HL-60 (cell line): ENCODE results near the gene OR1D5.

Experiments used
- DNase-seq, 2 experiments: peaks; one replicate each; pipeline ENCODE4 v3.0.0-alpha.2; 2010 to 2020; ENCODE audit warnings: low read depth in 1 of 2, low spot score in 1 of 2
- H3K27ac ChIP-seq: fragments of 250-450 bp; sonication (Bioruptor Pico); replicated peaks from 2 replicates; pipeline ENCODE4 v1.5.1; 2020; ENCODE audit warnings: mild to moderate bottlenecking, moderate library complexity
- H3K27me3 ChIP-seq: fragments of 250-450 bp; sonication (Bioruptor Pico); 2 replicates; pipeline ENCODE4 v1.5.1; 2021; ENCODE audit warnings: mild to moderate bottlenecking, moderate library complexity; ENCODE audit not compliant: insufficient read depth, poor library complexity, severe bottlenecking
- H3K4me3 ChIP-seq: replicated peaks from 2 replicates; pipeline ENCODE4 v1.5.1; 2011; ENCODE audit warnings: mild to moderate bottlenecking, control low read depth, low read length; ENCODE audit not compliant: insufficient read depth
- GABPA ChIP-seq: IDR thresholded peaks from 2 replicates; pipeline ENCODE4 v1.6.1; 2012; ENCODE audit warnings: low read depth
- POLR2AphosphoS5 ChIP-seq: IDR thresholded peaks from 2 replicates; pipeline ENCODE4 v1.6.1; 2012; ENCODE audit warnings: low read depth
- SPI1 ChIP-seq: IDR thresholded peaks from 2 replicates; pipeline ENCODE4 v1.6.1; 2012; ENCODE audit warnings: low read depth, mild to moderate bottlenecking, borderline replicate concordance
- TF ChIP-seq, protein P1 (sequence below): IDR thresholded peaks from 2 replicates; pipeline ENCODE4 v1.6.1; 2012; ENCODE audit warnings: low read depth; ENCODE audit not compliant: insufficient replicate concordance
- TF ChIP-seq, protein P2 (sequence below): IDR thresholded peaks from one replicate; pipeline ENCODE4 v1.5.1; 2011; ENCODE audit warnings: low read length, control low read depth, inconsistent platforms; ENCODE audit not compliant: insufficient read depth

Gene OR1D5

DNA sequence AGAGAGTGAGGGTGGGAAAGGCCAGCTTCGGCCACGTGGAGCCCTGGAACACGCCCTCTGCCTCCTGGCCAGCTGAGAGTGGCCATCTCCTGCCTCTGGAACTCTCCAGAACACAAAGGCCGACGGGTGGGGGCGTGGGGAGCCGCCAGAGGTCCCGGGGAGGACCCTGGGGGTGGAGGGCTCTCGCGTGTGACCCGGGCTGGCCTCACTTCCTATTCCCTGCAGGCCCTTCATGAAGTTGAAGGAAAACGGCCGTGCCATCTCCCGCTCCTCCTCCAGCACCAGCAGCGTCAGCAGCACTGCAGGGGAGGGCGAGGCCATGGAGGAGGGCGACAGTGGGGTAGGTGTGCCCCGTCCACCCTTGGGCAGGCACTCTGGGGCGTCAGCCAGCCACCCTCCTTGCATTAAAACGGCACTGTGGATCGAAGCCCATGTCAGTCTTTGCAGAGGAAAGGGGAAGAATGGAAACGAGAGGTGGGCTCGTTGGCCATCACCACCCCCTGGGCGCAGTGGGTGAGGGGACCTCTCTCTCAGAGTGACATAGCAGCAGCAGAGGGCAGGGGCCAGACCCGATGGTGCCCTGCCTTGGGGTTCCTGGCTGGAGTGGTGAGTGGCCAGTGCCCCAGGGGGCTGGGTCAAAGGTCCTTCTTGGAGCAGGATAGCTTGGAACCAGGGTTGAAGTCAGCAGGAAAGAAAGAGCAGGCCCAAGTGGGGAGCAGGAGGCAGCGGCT, 37.1 kb downstream of the OR1D5 start:
- Histone ChIP-seq H3K27ac (no peak overlapping the region), H3K4me3 (no peak overlapping the region), H3K27me3 (no peaks in the 10 kb centered on the region)
- TF ChIP-seq, protein P1, sequence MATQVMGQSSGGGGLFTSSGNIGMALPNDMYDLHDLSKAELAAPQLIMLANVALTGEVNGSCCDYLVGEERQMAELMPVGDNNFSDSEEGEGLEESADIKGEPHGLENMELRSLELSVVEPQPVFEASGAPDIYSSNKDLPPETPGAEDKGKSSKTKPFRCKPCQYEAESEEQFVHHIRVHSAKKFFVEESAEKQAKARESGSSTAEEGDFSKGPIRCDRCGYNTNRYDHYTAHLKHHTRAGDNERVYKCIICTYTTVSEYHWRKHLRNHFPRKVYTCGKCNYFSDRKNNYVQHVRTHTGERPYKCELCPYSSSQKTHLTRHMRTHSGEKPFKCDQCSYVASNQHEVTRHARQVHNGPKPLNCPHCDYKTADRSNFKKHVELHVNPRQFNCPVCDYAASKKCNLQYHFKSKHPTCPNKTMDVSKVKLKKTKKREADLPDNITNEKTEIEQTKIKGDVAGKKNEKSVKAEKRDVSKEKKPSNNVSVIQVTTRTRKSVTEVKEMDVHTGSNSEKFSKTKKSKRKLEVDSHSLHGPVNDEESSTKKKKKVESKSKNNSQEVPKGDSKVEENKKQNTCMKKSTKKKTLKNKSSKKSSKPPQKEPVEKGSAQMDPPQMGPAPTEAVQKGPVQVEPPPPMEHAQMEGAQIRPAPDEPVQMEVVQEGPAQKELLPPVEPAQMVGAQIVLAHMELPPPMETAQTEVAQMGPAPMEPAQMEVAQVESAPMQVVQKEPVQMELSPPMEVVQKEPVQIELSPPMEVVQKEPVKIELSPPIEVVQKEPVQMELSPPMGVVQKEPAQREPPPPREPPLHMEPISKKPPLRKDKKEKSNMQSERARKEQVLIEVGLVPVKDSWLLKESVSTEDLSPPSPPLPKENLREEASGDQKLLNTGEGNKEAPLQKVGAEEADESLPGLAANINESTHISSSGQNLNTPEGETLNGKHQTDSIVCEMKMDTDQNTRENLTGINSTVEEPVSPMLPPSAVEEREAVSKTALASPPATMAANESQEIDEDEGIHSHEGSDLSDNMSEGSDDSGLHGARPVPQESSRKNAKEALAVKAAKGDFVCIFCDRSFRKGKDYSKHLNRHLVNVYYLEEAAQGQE = no peak
- no peak for TF ChIP-seq GABPA
- TF ChIP-seq SPI1 = no peak
- TF ChIP-seq, protein P2, sequence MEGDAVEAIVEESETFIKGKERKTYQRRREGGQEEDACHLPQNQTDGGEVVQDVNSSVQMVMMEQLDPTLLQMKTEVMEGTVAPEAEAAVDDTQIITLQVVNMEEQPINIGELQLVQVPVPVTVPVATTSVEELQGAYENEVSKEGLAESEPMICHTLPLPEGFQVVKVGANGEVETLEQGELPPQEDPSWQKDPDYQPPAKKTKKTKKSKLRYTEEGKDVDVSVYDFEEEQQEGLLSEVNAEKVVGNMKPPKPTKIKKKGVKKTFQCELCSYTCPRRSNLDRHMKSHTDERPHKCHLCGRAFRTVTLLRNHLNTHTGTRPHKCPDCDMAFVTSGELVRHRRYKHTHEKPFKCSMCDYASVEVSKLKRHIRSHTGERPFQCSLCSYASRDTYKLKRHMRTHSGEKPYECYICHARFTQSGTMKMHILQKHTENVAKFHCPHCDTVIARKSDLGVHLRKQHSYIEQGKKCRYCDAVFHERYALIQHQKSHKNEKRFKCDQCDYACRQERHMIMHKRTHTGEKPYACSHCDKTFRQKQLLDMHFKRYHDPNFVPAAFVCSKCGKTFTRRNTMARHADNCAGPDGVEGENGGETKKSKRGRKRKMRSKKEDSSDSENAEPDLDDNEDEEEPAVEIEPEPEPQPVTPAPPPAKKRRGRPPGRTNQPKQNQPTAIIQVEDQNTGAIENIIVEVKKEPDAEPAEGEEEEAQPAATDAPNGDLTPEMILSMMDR = no peak
- no peak for TF ChIP-seq POLR2AphosphoS5
- DNase-seq = no peak

DNA sequence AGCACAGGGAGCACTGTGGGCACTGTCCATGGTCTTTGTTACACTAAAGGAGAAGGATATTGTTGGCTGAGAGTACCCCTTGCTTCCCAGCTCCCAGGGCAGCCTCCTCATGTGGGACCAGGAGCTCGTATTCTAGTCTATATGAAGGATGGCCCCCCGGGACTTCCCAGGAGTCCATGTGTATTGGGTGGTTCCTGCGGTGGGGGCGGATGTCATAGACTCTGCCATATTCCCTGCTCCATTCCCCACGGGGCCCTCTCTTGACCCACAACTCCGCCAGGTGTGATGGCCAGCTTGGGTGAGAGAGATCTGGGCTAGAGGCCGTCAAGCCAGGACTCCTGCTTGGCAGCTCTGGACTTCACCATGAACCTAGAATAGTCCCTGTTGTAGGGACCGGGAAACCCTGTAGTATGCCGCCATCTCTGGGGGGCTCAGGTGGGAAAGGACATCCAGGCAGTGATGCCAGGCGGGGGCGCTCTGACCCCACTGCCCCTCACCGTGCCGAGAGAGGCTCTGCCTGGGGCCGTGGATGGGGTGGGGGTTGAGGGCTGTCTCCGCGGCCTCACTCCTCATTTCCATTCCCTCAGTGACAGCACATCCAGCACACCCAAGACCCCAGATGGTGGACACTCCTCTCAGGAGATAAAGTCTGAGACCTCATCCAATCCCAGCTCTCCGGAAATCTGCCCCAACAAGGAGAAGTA, 37.8 kb downstream of the OR1D5 start:
- H3K4me3 ChIP-seq = no peak overlapping the region
- TF ChIP-seq GABPA (no peak), POLR2AphosphoS5 (no peak), SPI1 (no peak)
- TF ChIP-seq, protein P1 = no peak
- TF ChIP-seq, protein P2 = no peak

DNA sequence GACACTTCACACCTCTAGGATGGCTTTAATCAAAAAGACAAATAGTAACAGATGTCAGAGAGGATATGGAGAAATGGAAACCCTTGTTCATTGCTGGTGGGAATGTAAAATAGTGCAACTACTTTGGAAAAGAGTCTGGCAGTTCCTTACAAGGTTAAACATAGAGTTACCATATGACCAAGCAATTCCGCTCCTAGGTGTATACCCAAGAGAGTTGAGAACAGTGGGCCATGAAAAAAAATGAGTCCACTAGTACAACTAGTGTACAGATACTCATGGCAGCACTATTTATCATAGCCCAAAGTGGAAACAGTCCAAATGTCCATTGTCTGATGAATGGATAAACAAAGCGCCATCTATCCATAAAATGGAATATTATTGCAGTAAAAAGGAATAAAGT, 39.1 kb downstream of the OR1D5 start:
- Histone ChIP-seq H3K27me3 (no peaks in the 10 kb centered on the region), H3K27ac (no peak overlapping the region), H3K4me3 (no peak overlapping the region)
- no peak for DNase-seq
- no peak for TF ChIP-seq POLR2AphosphoS5
- TF ChIP-seq, protein P1 = no peak
- no peak for TF ChIP-seq GABPA
- no peak for TF ChIP-seq SPI1
- TF ChIP-seq, protein P2 = no peak

More for the DNA sequence above, 37.8 kb downstream of the OR1D5 start:
- no peak for DNase-seq
- Histone ChIP-seq H3K27me3 (no peaks in the 10 kb centered on the region), H3K27ac (no peak overlapping the region)
